Measurements from ENCODE around the gene KIRREL3.

KIRREL3 gene

GRCh38 chr11:126766440-126766839 is 234.1 kb downstream of the KIRREL3 start:
- no peak for DNase-seq

- DNase-seq, result no peak
Observed at GRCh38 chr11:126765196-126765595, 235.4 kb downstream of the KIRREL3 start.

GRCh38 chr11:126764231-126764630 is 236.3 kb downstream of the KIRREL3 start:
- DNase-seq, result no peak

- DNase-seq, result no peak
Observed at GRCh38 chr11:126756855-126757254, 243.7 kb downstream of the KIRREL3 start.

GRCh38 chr11:126756421-126756820 is 244.1 kb downstream of the KIRREL3 start:
- DNase-seq, result no peak

GRCh38 chr11:126755526-126755925 is 245.0 kb downstream of the KIRREL3 start:
- no peak for DNase-seq

DNA sequence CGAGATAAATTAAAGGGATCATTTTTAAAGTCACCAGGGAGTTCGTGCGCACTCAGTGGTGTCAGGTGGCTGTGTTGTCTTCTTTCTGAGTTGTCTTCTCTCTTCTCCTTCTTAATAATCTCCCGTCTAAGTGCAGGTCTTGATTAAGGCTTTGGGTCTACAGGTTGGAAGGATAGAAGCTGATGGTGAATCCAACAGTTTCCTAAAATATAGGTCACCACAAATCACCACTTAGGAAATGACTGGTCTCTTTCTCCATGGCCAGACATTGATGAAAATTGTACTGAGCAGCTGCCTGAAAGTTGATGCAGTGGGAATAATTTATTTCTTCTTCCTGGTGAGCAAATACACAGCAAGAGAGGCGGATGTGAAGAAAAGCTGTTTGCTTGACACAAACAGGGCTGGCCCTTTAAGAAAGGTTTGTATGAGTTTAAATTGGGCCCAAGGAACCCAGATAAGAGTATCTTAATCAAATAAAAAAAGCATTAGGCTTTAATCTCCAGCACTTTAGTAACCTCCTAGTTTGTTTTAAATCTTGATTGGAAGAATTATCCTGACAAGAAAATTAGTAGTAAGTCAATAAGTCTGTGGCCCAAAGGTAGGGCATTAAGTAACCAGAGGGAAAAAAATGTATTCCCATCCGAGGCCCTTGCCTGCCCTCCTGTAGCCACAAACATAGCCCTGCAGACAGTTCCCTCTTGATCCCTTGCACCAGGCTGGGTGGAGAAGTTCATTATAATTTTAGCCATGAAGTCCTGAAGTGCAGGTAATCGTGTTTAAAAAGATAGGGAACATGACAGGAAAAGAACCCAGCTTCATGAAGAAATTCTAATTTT is 245.8 kb downstream of the KIRREL3 start:
- DNase-seq, result no peak

DNA sequence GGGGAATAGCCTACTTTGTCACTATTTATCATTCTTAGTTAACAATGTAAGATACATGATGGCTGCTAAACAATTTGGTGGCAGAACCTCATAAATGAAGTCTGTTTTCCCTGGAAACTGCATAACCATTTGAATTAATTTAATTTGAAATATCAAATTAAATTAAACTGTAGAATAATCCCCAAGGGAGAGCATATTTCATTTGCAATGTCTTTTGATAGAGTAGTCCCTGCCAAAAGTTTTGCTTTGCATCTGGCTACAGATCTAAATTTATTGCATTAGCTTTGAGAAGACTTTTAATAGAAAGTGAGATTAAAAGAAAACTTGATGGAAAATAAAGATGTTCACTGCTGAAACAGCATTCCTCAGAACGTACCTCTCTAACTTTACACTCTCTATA is 246.6 kb downstream of the KIRREL3 start:
- DNase-seq, result no peak

- no peak for DNase-seq
Observed at GRCh38 chr11:126751242-126751641, 249.3 kb downstream of the KIRREL3 start.

GRCh38 chr11:126748793-126749192 is 251.8 kb downstream of the KIRREL3 start:
- no peak for DNase-seq

GRCh38 chr11:126748100-126748791 is 252.3 kb downstream of the KIRREL3 start:
- no peak for DNase-seq

DNA sequence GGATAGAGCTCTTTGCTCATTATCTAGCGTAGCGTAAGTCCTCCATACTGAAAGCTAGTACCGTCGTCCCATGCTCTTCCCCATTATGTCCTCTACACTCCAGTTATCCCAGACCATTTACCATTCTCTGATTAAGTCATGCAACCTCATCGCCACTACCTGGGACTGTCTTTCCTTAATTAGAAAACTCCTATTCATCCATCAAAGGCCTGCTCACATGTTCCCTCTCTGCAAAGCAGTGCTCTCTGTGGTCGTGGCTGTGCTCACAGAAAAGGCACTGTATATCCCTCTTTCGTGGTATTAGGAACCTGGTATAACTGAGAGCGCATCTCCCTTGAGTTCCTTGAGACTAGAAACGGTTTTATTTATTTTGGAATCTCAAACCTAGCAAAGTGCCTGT is 253.3 kb downstream of the KIRREL3 start:
- DNase-seq, result no peak

- DNase-seq, result no peak
Observed at GRCh38 chr11:126746443-126746842, 254.1 kb downstream of the KIRREL3 start.

DNA sequence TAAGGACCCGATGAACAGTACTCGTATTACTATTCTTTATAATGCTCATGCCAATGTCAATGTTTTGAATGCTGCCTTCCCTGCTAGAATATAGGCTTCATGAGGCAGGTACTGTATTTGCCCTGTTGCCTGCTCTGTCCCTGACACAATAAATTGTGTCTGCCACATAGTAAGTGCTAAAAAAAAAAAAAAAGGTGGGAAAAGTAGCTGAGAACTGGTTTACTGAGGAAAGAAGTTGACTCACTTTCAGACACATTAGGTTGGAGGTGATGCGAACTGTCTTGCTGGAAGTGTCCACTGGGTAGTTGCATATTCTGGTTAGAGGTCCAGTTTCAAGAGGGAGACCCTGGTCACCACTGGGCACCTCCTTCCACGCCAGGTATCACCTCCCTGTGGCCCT is 255.9 kb downstream of the KIRREL3 start:
- DNase-seq, result no peak

GRCh38 chr11:126743628-126744027 is 256.9 kb downstream of the KIRREL3 start:
- no peak for DNase-seq

DNA sequence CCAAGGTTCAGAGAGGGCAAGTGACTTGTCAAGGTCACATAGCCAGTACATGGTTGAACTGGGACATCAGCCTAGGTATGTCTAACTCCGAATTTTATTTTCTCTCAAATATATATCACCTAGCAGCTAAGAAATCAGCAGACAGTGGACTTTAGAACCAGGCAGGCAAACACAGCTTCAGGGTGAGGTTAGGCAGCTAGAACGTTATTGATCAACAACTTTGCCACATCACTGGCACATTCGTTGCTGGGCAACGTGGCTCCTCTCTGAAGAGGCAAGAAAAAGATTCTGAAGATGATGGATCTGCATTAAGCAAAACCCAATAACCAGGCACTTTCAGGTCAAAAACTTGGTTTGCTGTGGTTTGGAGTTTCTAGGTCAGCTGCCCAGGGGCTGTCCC is 258.0 kb downstream of the KIRREL3 start:
- DNase-seq, result no peak

DNA sequence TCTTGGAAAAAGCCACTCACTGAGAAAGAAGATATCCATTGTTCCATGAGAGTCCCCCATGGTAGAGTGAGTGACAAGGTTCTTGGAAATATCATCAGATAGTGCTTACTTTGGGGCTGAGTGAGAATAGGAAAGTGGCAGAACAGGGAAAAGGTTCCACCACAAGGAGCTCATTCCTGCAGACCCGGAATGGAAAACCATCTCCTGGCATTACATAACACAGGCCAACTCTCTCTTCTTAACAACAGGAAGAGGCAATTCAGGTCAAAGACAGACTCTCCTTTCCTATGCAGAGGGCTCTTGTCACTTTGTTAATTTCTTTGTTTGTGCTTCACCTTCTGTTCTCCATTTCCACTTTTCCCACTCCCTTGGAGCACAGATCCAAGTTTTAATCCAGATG is 259.7 kb downstream of the KIRREL3 start:
- DNase-seq, result no peak

GRCh38 chr11:126739499-126740145 is 260.9 kb downstream of the KIRREL3 start:
- DNase-seq, result no peak

GRCh38 chr11:126738295-126739031 is 262.1 kb downstream of the KIRREL3 start:
- DNase-seq, result no peak

DNA sequence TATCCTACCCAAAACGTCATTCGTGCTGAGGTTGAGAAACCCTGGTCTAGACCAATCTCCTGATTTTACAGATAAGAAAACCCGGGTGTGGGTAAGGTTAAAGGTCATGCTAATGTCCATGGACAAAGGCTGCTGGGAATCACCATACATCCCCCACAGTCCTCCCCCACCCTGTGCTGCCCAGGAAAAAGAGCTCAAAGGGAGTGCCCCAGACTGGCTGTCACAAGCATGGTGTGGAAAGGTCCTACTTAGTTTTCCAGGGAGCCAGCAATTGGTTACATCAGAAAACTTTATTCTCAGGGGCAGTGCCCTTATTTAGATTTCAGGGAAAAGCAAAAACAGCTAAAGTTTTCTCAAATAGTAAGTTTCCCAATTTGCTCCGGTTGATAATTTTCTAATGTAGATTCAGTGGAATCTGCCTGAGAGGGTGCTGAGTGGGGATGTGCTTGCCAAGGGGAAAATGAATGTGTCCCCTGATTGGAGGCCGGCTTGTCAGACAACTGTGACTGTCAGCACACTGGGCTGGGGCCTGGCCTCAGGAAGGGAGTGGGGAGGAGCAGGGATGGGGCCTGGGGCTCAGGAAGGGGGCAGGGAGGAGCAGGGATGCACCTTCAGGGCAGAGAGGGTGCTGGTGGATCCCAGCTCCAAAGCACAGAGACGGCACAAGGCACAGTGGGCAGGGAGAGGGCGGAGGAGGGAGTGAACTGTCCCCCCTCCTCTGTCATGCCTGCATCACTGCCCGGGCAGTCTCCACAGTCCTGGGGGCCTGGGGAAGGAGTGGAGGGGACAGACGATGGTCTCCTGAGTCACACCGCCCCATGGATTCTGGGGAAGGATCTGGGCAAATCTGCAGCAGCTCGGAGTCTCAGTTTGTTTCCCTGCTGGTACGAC is 263.6 kb downstream of the KIRREL3 start:
- DNase-seq, result no peak

DNA sequence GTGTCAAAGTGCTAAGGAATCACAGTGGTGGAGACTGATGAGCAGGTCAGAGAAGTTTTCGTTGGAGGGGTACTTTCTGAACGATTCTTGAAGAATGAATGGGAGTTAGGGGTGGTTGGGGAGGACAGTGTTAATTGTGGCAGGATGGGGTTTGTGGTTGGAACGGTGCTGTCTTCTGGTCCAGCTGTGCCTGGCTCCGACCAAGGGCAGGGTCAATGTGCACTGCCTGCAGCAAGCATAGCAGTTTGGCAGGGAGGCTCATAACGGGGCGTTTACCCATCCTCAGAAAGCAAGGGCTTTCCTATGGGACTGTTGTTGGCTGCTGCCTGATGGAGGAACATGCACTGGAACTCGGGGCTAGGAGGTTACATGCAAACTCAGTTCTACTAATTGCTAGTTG is 265.8 kb downstream of the KIRREL3 start:
- DNase-seq, result no peak

GRCh38 chr11:126733685-126734084 is 266.9 kb downstream of the KIRREL3 start:
- DNase-seq, result no peak

Data from activated CD4-positive, alpha-beta T cell treated with anti-CD3 and anti-CD28 coated beads for 4 hours (primary cell).